Epithelial cell of esophagus (primary cell): ENCODE results near the gene ATP6V0A4.
"Not testable (repeated sequence)": the region's sequence is repeated elsewhere in the genome, so short reads cannot be mapped to it uniquely, and the experiment has no call there.

Source experiments
- DNase-seq: peaks from one replicate; pipeline ENCODE4 v3.0.0; 2010; ENCODE audit warnings: low read depth
- H3K4me3 ChIP-seq: 2 replicates; pipeline ENCODE4 v1.5.1; 2011; ENCODE audit warnings: mild to moderate bottlenecking, low read length, control low read depth
- TF ChIP-seq, protein P1 (sequence below): IDR thresholded peaks from 2 replicates; pipeline ENCODE4 v1.5.1; 2011; ENCODE audit warnings: low read depth, mild to moderate bottlenecking, low read length, control low read depth, inconsistent platforms; ENCODE audit not compliant: insufficient read depth; ENCODE audit errors: missing control alignments

The ATP6V0A4 gene

DNA sequence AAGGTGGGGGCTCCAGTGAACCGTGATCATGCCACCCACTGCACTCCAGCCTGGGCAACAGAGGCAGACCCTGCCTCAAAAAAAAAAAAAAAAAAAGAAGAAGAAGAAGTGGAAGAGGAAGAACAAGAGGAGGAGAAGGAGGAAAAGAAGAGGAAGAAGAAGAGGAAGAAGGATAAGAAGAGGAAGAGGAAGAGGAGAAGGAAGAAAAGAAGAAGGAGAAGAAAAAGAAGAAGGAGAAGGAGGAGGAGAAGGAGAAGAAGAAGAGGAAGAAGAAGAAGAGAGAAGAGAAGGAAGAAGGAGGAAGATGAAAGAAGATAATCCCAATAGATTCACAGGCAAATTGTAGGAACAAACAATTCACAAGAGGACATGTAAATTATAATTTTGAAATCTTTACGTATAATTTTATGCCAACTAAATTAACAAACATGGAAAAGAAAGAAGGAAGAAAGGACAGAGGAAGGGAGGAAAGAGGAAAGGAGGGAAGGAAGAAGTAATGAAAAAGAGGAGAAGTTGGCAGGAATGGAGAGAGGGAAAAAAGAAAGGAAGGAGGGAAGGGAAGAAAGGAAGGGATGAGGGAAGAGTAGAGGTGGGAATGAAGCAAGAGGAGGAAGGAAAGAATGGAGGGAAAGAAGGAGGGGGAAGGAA lies 100.3 kb downstream of the ATP6V0A4 start:
- no peak for DNase-seq
- H3K4me3 ChIP-seq = no peak overlapping the region
- TF ChIP-seq, protein P1, sequence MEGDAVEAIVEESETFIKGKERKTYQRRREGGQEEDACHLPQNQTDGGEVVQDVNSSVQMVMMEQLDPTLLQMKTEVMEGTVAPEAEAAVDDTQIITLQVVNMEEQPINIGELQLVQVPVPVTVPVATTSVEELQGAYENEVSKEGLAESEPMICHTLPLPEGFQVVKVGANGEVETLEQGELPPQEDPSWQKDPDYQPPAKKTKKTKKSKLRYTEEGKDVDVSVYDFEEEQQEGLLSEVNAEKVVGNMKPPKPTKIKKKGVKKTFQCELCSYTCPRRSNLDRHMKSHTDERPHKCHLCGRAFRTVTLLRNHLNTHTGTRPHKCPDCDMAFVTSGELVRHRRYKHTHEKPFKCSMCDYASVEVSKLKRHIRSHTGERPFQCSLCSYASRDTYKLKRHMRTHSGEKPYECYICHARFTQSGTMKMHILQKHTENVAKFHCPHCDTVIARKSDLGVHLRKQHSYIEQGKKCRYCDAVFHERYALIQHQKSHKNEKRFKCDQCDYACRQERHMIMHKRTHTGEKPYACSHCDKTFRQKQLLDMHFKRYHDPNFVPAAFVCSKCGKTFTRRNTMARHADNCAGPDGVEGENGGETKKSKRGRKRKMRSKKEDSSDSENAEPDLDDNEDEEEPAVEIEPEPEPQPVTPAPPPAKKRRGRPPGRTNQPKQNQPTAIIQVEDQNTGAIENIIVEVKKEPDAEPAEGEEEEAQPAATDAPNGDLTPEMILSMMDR = no peak

DNA sequence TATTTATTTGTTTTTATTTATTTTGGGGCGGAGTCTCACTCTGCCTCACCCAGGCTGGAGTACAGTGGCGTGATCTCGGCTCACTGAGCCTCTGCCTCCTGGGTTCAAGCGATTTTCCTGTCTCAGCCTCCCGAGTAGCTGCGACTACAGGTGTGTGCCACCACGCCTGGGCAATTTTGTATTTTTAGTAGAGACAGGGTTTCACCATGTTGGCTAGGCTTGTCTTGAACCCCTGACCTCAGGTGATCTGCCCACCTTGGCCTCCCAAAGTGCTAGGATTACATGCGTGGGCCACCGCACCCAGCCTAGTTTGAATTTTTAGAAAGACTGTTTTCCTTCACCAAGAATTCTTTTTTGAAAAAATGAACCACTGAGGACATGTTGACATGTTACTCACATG lies 102.2 kb downstream of the ATP6V0A4 start:
- not testable (repeated sequence) for DNase-seq, H3K4me3 ChIP-seq

DNA sequence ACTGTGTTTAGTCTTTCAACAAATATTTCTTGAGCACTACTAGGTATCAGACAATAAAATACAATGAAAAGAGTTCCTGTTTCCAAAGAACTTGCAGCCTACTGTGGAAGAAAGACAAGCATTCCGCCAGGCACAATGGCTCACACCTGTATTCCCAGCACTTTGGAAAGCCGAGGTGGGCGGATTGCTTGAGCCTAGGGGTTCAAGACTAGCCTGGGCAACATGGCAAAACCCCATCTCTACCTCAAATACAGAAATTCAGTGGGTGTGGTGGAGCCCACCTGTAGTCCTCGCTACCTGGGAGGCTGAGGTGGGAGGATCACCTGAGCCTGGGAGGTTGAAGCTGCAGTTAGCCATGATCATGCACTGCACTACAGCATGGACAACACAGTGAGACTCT lies 102.9 kb downstream of the ATP6V0A4 start:
- TF ChIP-seq, protein P1 = no peak
- no peak for DNase-seq
- no peak overlapping the region for H3K4me3 ChIP-seq

DNA sequence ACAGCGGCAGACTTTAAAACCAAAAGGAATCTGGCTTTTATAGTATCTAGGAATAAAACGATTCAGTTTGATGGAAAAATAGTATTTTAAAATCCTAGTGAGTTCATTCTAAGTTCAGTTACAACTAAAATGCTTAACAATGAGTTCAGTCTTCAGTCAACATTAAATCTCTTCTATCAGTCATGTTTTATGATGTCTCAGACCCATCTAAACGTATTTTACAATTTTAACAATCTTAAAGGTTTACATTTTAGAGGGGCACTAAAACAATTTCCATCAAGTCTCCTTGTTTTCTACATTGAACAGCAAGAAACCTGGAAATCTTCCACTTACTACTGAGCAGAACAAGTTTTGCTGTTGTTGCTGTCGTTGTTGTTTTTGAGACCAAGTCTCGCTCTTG lies 106.8 kb downstream of the ATP6V0A4 start:
- TF ChIP-seq, protein P1 = no peak
- H3K4me3 ChIP-seq = no peak overlapping the region
- no peak for DNase-seq

DNA sequence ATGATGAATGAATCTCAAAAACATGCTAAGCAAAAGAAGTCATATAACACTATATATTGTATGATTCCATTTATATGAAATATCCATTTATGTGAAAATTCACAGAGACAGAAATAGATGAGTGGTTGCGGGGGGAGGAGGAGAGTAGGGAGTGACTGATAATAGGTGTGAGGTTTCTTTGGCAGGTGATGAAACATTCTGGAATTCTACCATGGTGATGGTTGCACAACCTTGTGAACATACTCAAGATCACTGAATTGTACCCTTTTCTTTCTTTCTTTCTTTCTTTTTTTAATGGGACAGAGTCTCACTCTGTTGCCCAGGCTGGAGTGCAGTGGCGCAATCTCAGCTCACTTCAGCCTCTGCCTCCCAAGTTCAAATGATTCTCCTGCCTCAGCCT lies 107.5 kb downstream of the ATP6V0A4 start:
- TF ChIP-seq, protein P1 = no peak
- no peak overlapping the region for H3K4me3 ChIP-seq
- DNase-seq = peak; percentile 47

DNA sequence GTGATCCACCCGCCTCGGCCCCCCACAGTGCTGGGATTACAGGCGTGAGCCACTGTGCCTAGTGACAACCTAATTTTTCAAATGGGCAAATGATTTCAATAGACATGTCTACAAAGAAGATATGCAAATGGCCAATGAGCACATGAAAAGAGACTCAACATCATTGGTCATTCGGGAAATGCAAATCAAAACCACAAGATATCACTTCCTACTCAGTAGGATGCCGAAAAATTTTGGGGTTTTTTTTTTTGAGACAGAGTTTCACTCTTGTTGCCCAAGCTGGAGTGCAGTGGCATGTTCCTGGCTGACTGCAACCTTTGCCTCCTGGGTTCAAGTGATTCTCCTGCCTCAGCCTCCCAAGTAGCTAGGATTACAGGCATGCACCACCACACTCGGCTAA lies 110.0 kb downstream of the ATP6V0A4 start:
- DNase-seq, H3K4me3 ChIP-seq: not testable (repeated sequence)

DNA sequence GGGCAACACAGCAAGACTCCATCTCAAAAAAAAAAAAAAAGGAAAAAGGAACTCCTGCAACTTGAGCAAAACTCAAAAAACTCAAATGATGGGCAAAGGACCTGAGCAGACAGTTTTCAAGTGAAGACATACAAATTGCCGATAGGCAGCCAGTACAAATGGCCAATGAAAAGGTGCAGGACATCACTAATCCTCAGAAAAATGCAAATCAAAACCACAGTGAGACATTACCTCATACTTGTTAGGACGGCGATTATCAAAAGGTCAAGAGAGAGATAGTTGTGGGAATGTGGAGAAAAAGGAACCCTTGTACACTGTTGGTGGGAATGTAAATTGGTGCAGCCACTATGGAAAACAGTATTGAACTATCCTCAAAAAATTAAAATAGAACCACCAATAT lies 113.7 kb downstream of the ATP6V0A4 start:
- DNase-seq = no peak
- H3K4me3 ChIP-seq = no peak overlapping the region
- TF ChIP-seq, protein P1 = no peak

DNA sequence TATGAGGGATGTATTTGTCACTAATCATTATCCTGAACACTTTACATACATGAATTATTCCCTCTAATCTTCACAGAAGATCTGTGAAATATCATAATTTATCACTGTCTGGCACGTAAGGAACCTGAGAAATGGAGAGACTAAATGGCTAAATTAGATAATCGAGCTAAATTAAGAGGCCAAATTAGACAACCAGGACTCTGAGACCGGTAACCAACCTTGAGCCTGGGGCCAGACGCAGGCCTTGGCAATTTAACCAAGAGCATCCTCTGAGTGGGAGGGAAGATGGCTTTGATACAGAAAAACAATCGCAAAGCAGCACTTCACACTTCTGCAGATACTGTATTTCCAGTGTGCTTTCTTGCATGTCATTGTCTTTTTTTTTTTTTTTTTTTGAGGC lies 118.2 kb downstream of the ATP6V0A4 start:
- no peak for DNase-seq
- no peak overlapping the region for H3K4me3 ChIP-seq
- TF ChIP-seq, protein P1 = no peak
